ENCODE results near the gene MAP2K3. TPM values are rescaled to one million over a fixed set of nuclear protein-coding genes. Genes with fewer than 3 reads are reported as not detected.
"Not testable (repeated sequence)": the region's sequence is repeated elsewhere in the genome, so short reads cannot be mapped to it uniquely, and the experiment has no call there.

MAP2K3 gene
- total and polyA plus RNA-seq, 2 of the 8 experiments (the other 6 are each of a cell fraction or from before 2014, with no cell fraction given) = 16.9 to 33.5 TPM

DNA sequence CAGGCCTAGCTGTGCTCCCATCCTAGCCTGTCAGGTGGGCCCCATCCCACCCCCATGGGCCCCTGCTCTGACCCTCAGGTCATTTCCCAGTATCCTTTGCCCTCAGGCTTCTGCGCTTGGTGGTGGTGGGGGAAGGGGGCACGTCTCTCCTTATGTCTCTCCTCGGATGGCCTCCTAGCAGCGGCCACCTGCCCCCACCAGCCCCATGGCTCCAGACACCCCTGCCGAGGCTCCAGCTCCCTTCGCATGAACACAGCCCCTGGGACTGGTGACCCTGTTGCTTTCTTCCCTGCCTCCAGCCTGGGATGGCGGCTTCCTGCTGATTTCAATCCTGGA, 64.4 kb downstream of the MAP2K3 start:
- H3K23me2 ChIP-seq (ENCODE audit: low read depth, low read length); H3K9me3 ChIP-seq (ENCODE audit: insufficient read depth in 2 of 2, low read depth in 1 of 2, low read length in 1 of 2); DNase-seq (ENCODE audit: low read depth in 1 of 2, low spot score in 2 of 2); CTCF ChIA-PET (ENCODE audit: partially characterized antibody); H3K27ac ChIP-seq (ENCODE audit: low read depth, low read length); H4K91ac ChIP-seq (replicated peaks; ENCODE audit: insufficient read length, low read length); H2BK15ac ChIP-seq (ENCODE audit: low read length); H3K4me3 ChIP-seq (ENCODE audit: extremely low read depth in 1 of 4, insufficient read depth in 2 of 4, low read depth in 3 of 4, low read length in 4 of 4); H3K23ac ChIP-seq (ENCODE audit: insufficient read length); H2BK5ac ChIP-seq (ENCODE audit: low read depth, low read length); H3K36me3 ChIP-seq (ENCODE audit: control insufficient read depth in 2 of 4, insufficient read depth in 4 of 4, low read length in 3 of 4); H2AK5ac ChIP-seq (ENCODE audit: low read depth, low read length); H4K8ac ChIP-seq (ENCODE audit: extremely low read depth, insufficient read depth, low read length); H3K79me1 ChIP-seq (ENCODE audit: low read depth, low read length); H4K20me1 ChIP-seq (replicated peaks in 1 of 2; ENCODE audit: control insufficient read depth in 1 of 2, insufficient read depth in 2 of 2, low read length in 2 of 2); H4K5ac ChIP-seq (ENCODE audit: insufficient read length, low read depth, low read length); H3K14ac ChIP-seq (ENCODE audit: insufficient read length); H3K18ac ChIP-seq (ENCODE audit: extremely low read depth, low read length); H3K9ac ChIP-seq (replicated peaks in 1 of 4; ENCODE audit: extremely low read depth in 1 of 4, low read depth in 3 of 4, low read length in 3 of 4); H3K4ac ChIP-seq (replicated peaks; ENCODE audit: insufficient read length, low read depth, low read length); H2BK120ac ChIP-seq (replicated peaks; ENCODE audit: low read depth, low read length); FAIRE-seq; H2BK20ac ChIP-seq (ENCODE audit: low read length); H3K56ac ChIP-seq (replicated peaks; ENCODE audit: insufficient read length, low read depth, low read length); H2BK12ac ChIP-seq (ENCODE audit: low read depth, low read length); H3K27me3 ChIP-seq (replicated peaks in 1 of 4; ENCODE audit: control insufficient read depth in 3 of 4, extremely low read depth in 1 of 4, insufficient read depth in 3 of 4, low read length in 3 of 4); H3K4me2 ChIP-seq (ENCODE audit: insufficient read depth in 1 of 2, low read depth in 2 of 2, low read length in 2 of 2); H2AFZ ChIP-seq (ENCODE audit: low read length); H3K79me2 ChIP-seq (ENCODE audit: control insufficient read depth in 1 of 2, insufficient read depth in 2 of 2, low read length in 2 of 2); POLR2A ChIA-PET (ENCODE audit: partially characterized antibody); H3K4me1 ChIP-seq (replicated peaks in 1 of 4; ENCODE audit: control insufficient read depth in 3 of 4, insufficient read depth in 4 of 4, low read length in 3 of 4): not testable (repeated sequence)
- WGBS, 2 experiments (ENCODE audit: extremely low coverage in 1 of 2, insufficient coverage in 1 of 2, insufficient read length in 1 of 2, insufficient replicate concordance in 2 of 2, low coverage in 1 of 2, low lambda C conversion rate in 2 of 2, missing lambda C conversion rate in 1 of 2) = 89% methylated on average over 4 of the region's 7 CpGs; no CpG with 5 or more reads in 1 of the 2 experiments

DNA sequence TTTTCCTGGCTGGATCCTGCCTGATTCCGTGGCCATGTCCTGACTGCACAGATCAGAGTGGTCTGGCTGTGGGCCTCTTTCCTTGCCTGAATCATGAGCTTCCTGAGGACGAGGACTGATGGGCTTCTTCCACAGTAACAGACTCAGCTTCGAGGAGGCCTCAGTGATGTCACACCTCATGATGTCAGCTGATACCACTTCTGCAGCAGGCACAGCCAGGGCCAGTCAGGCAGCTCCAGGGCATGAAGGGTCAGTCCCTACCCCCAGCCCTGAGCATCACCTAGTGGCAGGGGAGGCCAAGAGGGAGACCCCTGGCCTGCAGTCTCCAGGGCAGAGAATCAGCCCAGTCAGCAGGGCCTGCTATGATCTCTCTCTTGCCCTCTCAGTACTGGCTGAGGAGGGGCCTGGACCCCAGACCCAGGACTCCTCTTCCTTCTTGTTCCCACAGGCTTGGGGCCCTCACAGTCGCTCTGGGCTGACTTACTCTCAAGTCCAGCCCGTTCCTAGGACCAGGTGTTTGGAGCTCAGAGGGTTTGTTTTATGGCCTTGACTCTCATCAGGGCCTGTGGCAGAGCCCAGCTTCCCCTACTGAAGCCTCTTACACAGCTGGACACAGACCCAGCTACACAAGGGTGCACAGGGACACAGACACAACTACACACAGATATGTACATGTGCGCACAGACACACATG, 65.0 kb downstream of the MAP2K3 start:
- WGBS, 2 experiments (ENCODE audit: extremely low coverage in 1 of 2, insufficient coverage in 1 of 2, insufficient read length in 1 of 2, insufficient replicate concordance in 2 of 2, low coverage in 1 of 2, low lambda C conversion rate in 2 of 2, missing lambda C conversion rate in 1 of 2) = 83% methylated on average over 5 of the region's 6 CpGs; no CpG with 5 or more reads in 1 of the 2 experiments
- H3K23ac ChIP-seq (ENCODE audit: insufficient read length); H4K91ac ChIP-seq (replicated peaks; ENCODE audit: insufficient read length, low read length); H4K8ac ChIP-seq (ENCODE audit: extremely low read depth, insufficient read depth, low read length); H3K27me3 ChIP-seq (replicated peaks in 1 of 4; ENCODE audit: control insufficient read depth in 3 of 4, extremely low read depth in 1 of 4, insufficient read depth in 3 of 4, low read length in 3 of 4); H2BK12ac ChIP-seq (ENCODE audit: low read depth, low read length); H2BK5ac ChIP-seq (ENCODE audit: low read depth, low read length); H3K18ac ChIP-seq (ENCODE audit: extremely low read depth, low read length); H3K56ac ChIP-seq (replicated peaks; ENCODE audit: insufficient read length, low read depth, low read length); H4K5ac ChIP-seq (ENCODE audit: insufficient read length, low read depth, low read length); H2BK15ac ChIP-seq (ENCODE audit: low read length); H3K23me2 ChIP-seq (ENCODE audit: low read depth, low read length); H3K27ac ChIP-seq (ENCODE audit: low read depth, low read length); H3K4ac ChIP-seq (replicated peaks; ENCODE audit: insufficient read length, low read depth, low read length); H3K4me3 ChIP-seq (ENCODE audit: extremely low read depth in 1 of 4, insufficient read depth in 2 of 4, low read depth in 3 of 4, low read length in 4 of 4); H3K4me1 ChIP-seq (replicated peaks in 1 of 4; ENCODE audit: control insufficient read depth in 3 of 4, insufficient read depth in 4 of 4, low read length in 3 of 4); POLR2A ChIA-PET (ENCODE audit: partially characterized antibody); H2AK5ac ChIP-seq (ENCODE audit: low read depth, low read length); H3K9me3 ChIP-seq (ENCODE audit: insufficient read depth in 2 of 2, low read depth in 1 of 2, low read length in 1 of 2); H3K79me1 ChIP-seq (ENCODE audit: low read depth, low read length); H3K79me2 ChIP-seq (ENCODE audit: control insufficient read depth in 1 of 2, insufficient read depth in 2 of 2, low read length in 2 of 2); H4K20me1 ChIP-seq (replicated peaks in 1 of 2; ENCODE audit: control insufficient read depth in 1 of 2, insufficient read depth in 2 of 2, low read length in 2 of 2); H3K14ac ChIP-seq (ENCODE audit: insufficient read length); H3K36me3 ChIP-seq (ENCODE audit: control insufficient read depth in 2 of 4, insufficient read depth in 4 of 4, low read length in 3 of 4); H2BK120ac ChIP-seq (replicated peaks; ENCODE audit: low read depth, low read length); FAIRE-seq; DNase-seq (ENCODE audit: low read depth in 1 of 2, low spot score in 2 of 2); H2AFZ ChIP-seq (ENCODE audit: low read length); H2BK20ac ChIP-seq (ENCODE audit: low read length); CTCF ChIA-PET (ENCODE audit: partially characterized antibody); H3K9ac ChIP-seq (replicated peaks in 1 of 4; ENCODE audit: extremely low read depth in 1 of 4, low read depth in 3 of 4, low read length in 3 of 4); H3K4me2 ChIP-seq (ENCODE audit: insufficient read depth in 1 of 2, low read depth in 2 of 2, low read length in 2 of 2): not testable (repeated sequence)
